ENCODE data around the gene BIRC2.

The BIRC2 gene

GRCh38 chr11:102401905-102402304, 54.9 kb downstream of the BIRC2 start:
- DNase-seq (ENCODE audit: low spot score): no peak

- DNase-seq (ENCODE audit: low spot score): no peak
Measured at GRCh38 chr11:102402548-102402947, 55.5 kb downstream of the BIRC2 start.

- DNase-seq (ENCODE audit: low spot score): no peak
Measured at GRCh38 chr11:102405501-102405900, 58.5 kb downstream of the BIRC2 start.

- DNase-seq (ENCODE audit: low spot score): no peak
Measured at GRCh38 chr11:102406099-102406498, 59.1 kb downstream of the BIRC2 start.

GRCh38 chr11:102407901-102408300, 60.9 kb downstream of the BIRC2 start:
- DNase-seq (ENCODE audit: low spot score): no peak

GRCh38 chr11:102408339-102408738, 61.3 kb downstream of the BIRC2 start:
- no peak for DNase-seq (ENCODE audit: low spot score)

- DNase-seq (ENCODE audit: low spot score): no peak
Measured at GRCh38 chr11:102410382-102410784, 63.4 kb downstream of the BIRC2 start.

- DNase-seq (ENCODE audit: low spot score): no peak
Measured at GRCh38 chr11:102411142-102411541, 64.1 kb downstream of the BIRC2 start.

GRCh38 chr11:102413497-102413896, 66.5 kb downstream of the BIRC2 start:
- DNase-seq (ENCODE audit: low spot score): no peak

- DNase-seq (ENCODE audit: low spot score): no peak
Measured at GRCh38 chr11:102414559-102414958, 67.5 kb downstream of the BIRC2 start.

- no peak for DNase-seq (ENCODE audit: low spot score)
Measured at GRCh38 chr11:102415304-102415916, 68.4 kb downstream of the BIRC2 start.

- DNase-seq (ENCODE audit: low spot score): no peak
Measured at GRCh38 chr11:102416976-102417375, 70.0 kb downstream of the BIRC2 start.

GRCh38 chr11:102419181-102419580, 72.2 kb downstream of the BIRC2 start:
- DNase-seq (ENCODE audit: low spot score): no peak

GRCh38 chr11:102420547-102420946, 73.5 kb downstream of the BIRC2 start:
- no peak for DNase-seq (ENCODE audit: low spot score)

GRCh38 chr11:102421261-102421660, 74.2 kb downstream of the BIRC2 start:
- peak; percentile 72 for DNase-seq (ENCODE audit: low spot score)

- no peak for DNase-seq (ENCODE audit: low spot score)
Measured at GRCh38 chr11:102422817-102423712, 76.1 kb downstream of the BIRC2 start.

- DNase-seq (ENCODE audit: low spot score): no peak
Measured at GRCh38 chr11:102423936-102424335, 76.9 kb downstream of the BIRC2 start.

GRCh38 chr11:102426000-102426399, 79.0 kb downstream of the BIRC2 start:
- DNase-seq (ENCODE audit: low spot score): no peak

GRCh38 chr11:102426570-102426969, 79.6 kb downstream of the BIRC2 start:
- no peak for DNase-seq (ENCODE audit: low spot score)

- no peak for DNase-seq (ENCODE audit: low spot score)
Measured at GRCh38 chr11:102427068-102427467, 80.1 kb downstream of the BIRC2 start.

Data from NAMALWA (cell line).